ENCODE results near the gene ZDHHC19.

Gene ZDHHC19

DNA sequence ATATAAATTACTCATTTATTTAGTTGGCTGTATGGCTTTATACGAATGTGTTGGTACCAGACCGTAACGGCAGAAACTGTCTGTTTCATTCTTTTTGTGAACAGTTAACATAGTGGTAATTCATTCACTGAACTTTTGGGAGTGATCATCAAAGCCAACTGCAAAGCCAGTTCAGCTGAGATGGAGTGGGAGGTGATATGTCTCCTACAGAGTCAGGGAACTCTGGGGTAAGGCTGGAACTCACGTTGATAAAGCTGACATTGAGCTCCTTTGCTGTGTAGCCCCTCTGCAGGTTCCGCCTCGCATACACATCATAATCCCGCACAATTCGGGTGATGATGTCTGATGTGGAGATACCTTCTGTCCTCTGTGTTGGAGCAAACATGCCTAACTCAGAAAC lies 30.5 kb upstream of the ZDHHC19 start:
- no peak overlapping the region for H4K8ac ChIP-seq (ENCODE audit: low read depth, low read length)
- H2BK5ac ChIP-seq (ENCODE audit: low read length), result no peak overlapping the region
- no peak overlapping the region for H3K18ac ChIP-seq (ENCODE audit: low read length)
- no peak overlapping the region for H3K4ac ChIP-seq (ENCODE audit: low read length)
- no peak overlapping the region for H2AFZ ChIP-seq (ENCODE audit: low read length)
- H4K91ac ChIP-seq (ENCODE audit: low read depth, low read length, poor library complexity), result no peak overlapping the region
- no CpG with 5 or more reads among the region's 8 CpGs for whole genome bisulfite sequencing, 2 donors (ENCODE audit: extremely low coverage in 2 of 2, insufficient read length in 2 of 2, insufficient replicate concordance in 1 of 2)
- H3K9me3 ChIP-seq (replicated peaks in 1 of 2; ENCODE audit: control insufficient read depth in 2 of 2, insufficient read depth in 1 of 2, low read depth in 1 of 2, low read length in 2 of 2), result peaks cover 2 to 4% of the 10 kb centered on the region in 2 donors
- H2BK12ac ChIP-seq (ENCODE audit: low read length), result no peak overlapping the region
- H2BK15ac ChIP-seq (ENCODE audit: low read length), result no peak overlapping the region
- H3K4me3 ChIP-seq (ENCODE audit: low read length in 2 of 2), result no peak overlapping the region
- H3K4me2 ChIP-seq (ENCODE audit: insufficient read depth, low read length, poor library complexity, severe bottlenecking), result no peak overlapping the region
- H3K36me3 ChIP-seq (replicated peaks in 1 of 2; ENCODE audit: control insufficient read depth in 2 of 2, insufficient read depth in 2 of 2, low read length in 2 of 2), result peaks cover 19 to 63% of the 10 kb centered on the region in 2 donors
- H3K14ac ChIP-seq (ENCODE audit: low read length), result no peak overlapping the region
- H3K4me1 ChIP-seq (ENCODE audit: control insufficient read depth in 2 of 2, insufficient read depth in 1 of 2, low read depth in 1 of 2, low read length in 2 of 2), result no peaks in the 10 kb centered on the region
- no peak overlapping the region for H3K23ac ChIP-seq (ENCODE audit: low read depth, low read length, poor library complexity)
- DNase-seq (ENCODE audit: low spot score), result no peak
- no peaks in the 10 kb centered on the region for H3K27me3 ChIP-seq (ENCODE audit: control insufficient read depth in 3 of 3, insufficient read depth in 3 of 3, low read depth in 1 of 3, low read length in 3 of 3)
- H3K79me1 ChIP-seq (ENCODE audit: low read depth, low read length), result no peaks in the 10 kb centered on the region
- no peak overlapping the region for H3K27ac ChIP-seq (replicated peaks; ENCODE audit: low read length)
- H2AK5ac ChIP-seq (ENCODE audit: low read depth, low read length), result no peak overlapping the region
- no peak overlapping the region for H2BK120ac ChIP-seq (ENCODE audit: low read depth, low read length)
- H3K9ac ChIP-seq (ENCODE audit: low read depth, low read length, poor library complexity), result no peak overlapping the region

DNA sequence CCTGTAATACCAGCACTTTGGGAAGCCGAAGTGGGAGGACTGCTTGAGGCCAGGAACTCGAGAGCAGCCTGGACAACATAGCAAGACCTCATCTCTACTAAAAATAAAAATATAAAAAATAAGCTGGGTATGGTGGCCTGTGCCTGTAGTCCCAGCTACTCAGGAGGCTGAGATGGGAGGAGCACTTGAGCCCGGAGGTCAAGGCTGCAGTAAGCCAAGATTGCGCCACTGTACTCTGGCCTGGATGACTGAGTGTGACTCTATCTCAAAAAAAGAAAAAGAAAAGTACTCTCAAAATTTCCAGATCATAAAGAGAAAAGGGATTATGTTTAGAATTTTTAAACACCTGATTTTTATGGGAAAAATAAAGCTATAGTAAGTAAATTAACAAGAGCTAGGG lies 29.2 kb upstream of the ZDHHC19 start:
- Histone ChIP-seq H3K23ac (ENCODE audit: low read depth, low read length, poor library complexity) (no peak overlapping the region), H3K79me1 (ENCODE audit: low read depth, low read length) (no peaks in the 10 kb centered on the region), H3K9me3 (replicated peaks in 1 of 2; ENCODE audit: control insufficient read depth in 2 of 2, insufficient read depth in 1 of 2, low read depth in 1 of 2, low read length in 2 of 2) (peaks cover 0 to 1% of the 10 kb centered on the region in 2 donors), H4K8ac (ENCODE audit: low read depth, low read length) (no peak overlapping the region), H2AK5ac (ENCODE audit: low read depth, low read length) (no peak overlapping the region), H4K91ac (ENCODE audit: low read depth, low read length, poor library complexity) (no peak overlapping the region), H3K18ac (ENCODE audit: low read length) (no peak overlapping the region), H2AFZ (ENCODE audit: low read length) (no peak overlapping the region), H3K4me1 (ENCODE audit: control insufficient read depth in 2 of 2, insufficient read depth in 1 of 2, low read depth in 1 of 2, low read length in 2 of 2) (no peaks in the 10 kb centered on the region), H3K4me2 (ENCODE audit: insufficient read depth, low read length, poor library complexity, severe bottlenecking) (no peak overlapping the region), H3K4ac (ENCODE audit: low read length) (no peak overlapping the region), H3K4me3 (ENCODE audit: low read length in 2 of 2) (no peak overlapping the region), H3K27me3 (ENCODE audit: control insufficient read depth in 3 of 3, insufficient read depth in 3 of 3, low read depth in 1 of 3, low read length in 3 of 3) (no peaks in the 10 kb centered on the region), H2BK120ac (ENCODE audit: low read depth, low read length) (no peak overlapping the region), H3K9ac (ENCODE audit: low read depth, low read length, poor library complexity) (no peak overlapping the region), H3K27ac (replicated peaks; ENCODE audit: low read length) (no peak overlapping the region), H2BK15ac (ENCODE audit: low read length) (no peak overlapping the region), H3K14ac (ENCODE audit: low read length) (no peak overlapping the region), H2BK12ac (ENCODE audit: low read length) (no peak overlapping the region), H3K36me3 (replicated peaks in 1 of 2; ENCODE audit: control insufficient read depth in 2 of 2, insufficient read depth in 2 of 2, low read length in 2 of 2) (peaks cover 19 to 52% of the 10 kb centered on the region in 2 donors), H2BK5ac (ENCODE audit: low read length) (no peak overlapping the region)
- WGBS, 2 donors (ENCODE audit: extremely low coverage in 2 of 2, insufficient read length in 2 of 2, insufficient replicate concordance in 1 of 2), result no CpG with 5 or more reads among the region's 4 CpGs
- no peak for DNase-seq (ENCODE audit: low spot score)

DNA sequence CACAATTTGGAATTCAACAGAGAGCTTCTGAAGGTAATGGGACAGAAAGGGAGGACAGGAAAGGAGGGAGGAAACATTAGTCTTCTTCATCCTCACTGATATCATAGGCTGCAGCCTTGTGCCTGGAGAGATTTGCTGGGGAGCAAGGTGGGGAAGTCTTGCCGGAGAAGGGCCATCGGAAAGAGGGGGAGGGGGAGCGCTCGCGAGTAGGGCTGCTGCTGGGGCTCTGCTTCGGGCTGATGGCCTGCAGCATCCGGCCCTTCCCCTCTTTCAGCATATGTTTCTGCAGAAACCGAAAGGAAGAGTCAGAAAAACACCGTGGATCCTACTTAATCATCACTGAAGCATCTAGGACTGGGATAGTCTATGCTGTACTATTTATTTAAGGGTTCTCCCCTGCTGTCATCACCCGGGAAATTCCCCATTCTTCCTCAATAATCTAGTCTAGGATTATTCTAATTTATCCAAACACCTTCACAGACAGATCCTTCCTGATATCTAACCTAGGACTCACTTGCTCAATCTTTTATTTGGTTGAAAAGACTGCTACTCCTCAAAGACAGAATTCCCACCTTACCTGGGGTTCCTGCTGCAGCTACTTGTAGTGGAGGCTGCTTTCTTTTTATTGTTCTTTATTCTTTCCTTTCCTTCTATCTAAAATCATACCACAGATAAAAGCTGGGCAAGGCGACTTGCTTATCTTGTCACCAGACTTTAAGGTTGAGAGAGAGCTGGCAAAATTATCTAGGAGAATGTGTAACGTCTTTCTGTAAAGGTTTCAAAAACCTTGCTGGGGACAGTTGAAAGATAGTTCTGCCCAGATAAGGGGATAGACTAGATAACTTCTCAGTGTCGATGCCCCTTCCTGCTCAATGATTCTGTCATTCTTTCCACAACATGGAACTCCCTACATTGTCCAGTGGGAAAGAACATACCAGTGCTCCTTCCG lies 27.7 kb upstream of the ZDHHC19 start:
- Histone ChIP-seq H2AFZ (ENCODE audit: low read length) (no peak overlapping the region), H3K36me3 (replicated peaks in 1 of 2; ENCODE audit: control insufficient read depth in 2 of 2, insufficient read depth in 2 of 2, low read length in 2 of 2) (peaks cover 19 to 49% of the 10 kb centered on the region in 2 donors), H3K4me3 (ENCODE audit: low read length in 2 of 2) (no peak overlapping the region), H2BK12ac (ENCODE audit: low read length) (no peak overlapping the region), H2BK15ac (ENCODE audit: low read length) (no peak overlapping the region), H4K8ac (ENCODE audit: low read depth, low read length) (no peak overlapping the region), H3K9ac (ENCODE audit: low read depth, low read length, poor library complexity) (no peak overlapping the region), H2BK5ac (ENCODE audit: low read length) (no peak overlapping the region), H3K4me1 (ENCODE audit: control insufficient read depth in 2 of 2, insufficient read depth in 1 of 2, low read depth in 1 of 2, low read length in 2 of 2) (no peaks in the 10 kb centered on the region), H3K9me3 (replicated peaks in 1 of 2; ENCODE audit: control insufficient read depth in 2 of 2, insufficient read depth in 1 of 2, low read depth in 1 of 2, low read length in 2 of 2) (no peaks in the 10 kb centered on the region), H3K27me3 (ENCODE audit: control insufficient read depth in 3 of 3, insufficient read depth in 3 of 3, low read depth in 1 of 3, low read length in 3 of 3) (no peaks in the 10 kb centered on the region), H3K4ac (ENCODE audit: low read length) (no peak overlapping the region), H2AK5ac (ENCODE audit: low read depth, low read length) (no peak overlapping the region), H3K79me1 (ENCODE audit: low read depth, low read length) (no peaks in the 10 kb centered on the region), H3K14ac (ENCODE audit: low read length) (no peak overlapping the region), H2BK120ac (ENCODE audit: low read depth, low read length) (no peak overlapping the region), H3K27ac (replicated peaks; ENCODE audit: low read length) (no peak overlapping the region), H3K18ac (ENCODE audit: low read length) (no peak overlapping the region), H3K4me2 (ENCODE audit: insufficient read depth, low read length, poor library complexity, severe bottlenecking) (no peak overlapping the region), H3K23ac (ENCODE audit: low read depth, low read length, poor library complexity) (no peak overlapping the region), H4K91ac (ENCODE audit: low read depth, low read length, poor library complexity) (no peak overlapping the region)
- no CpG with 5 or more reads among the region's 14 CpGs for WGBS, 2 donors (ENCODE audit: extremely low coverage in 2 of 2, insufficient read length in 2 of 2, insufficient replicate concordance in 1 of 2)
- no peak for DNase-seq (ENCODE audit: low spot score)

DNA sequence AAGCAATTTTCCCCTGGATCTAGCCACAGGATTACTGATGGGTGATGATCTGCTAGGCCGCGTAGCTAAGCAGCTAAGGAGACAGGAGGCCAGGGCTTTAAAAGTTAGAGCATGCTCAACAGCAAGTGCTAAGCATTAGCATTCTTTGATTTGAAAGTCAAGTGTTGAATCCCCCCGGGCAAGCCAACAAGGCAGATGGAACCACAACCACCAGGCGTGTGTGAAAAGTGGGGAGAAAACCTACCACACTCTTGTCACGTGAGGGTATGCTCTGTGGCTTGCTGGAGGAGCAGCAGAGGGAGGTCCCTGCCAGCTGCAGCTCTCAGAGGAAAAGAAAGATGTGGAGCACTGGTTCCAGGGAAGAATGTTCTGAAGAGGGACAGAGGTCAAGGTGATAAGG lies 26.0 kb upstream of the ZDHHC19 start:
- no peak overlapping the region for H4K8ac ChIP-seq (ENCODE audit: low read depth, low read length)
- H3K23ac ChIP-seq (ENCODE audit: low read depth, low read length, poor library complexity), result no peak overlapping the region
- no peaks in the 10 kb centered on the region for H3K9me3 ChIP-seq (replicated peaks in 1 of 2; ENCODE audit: control insufficient read depth in 2 of 2, insufficient read depth in 1 of 2, low read depth in 1 of 2, low read length in 2 of 2)
- no peak overlapping the region for H4K91ac ChIP-seq (ENCODE audit: low read depth, low read length, poor library complexity)
- H3K4me1 ChIP-seq (ENCODE audit: control insufficient read depth in 2 of 2, insufficient read depth in 1 of 2, low read depth in 1 of 2, low read length in 2 of 2), result no peaks in the 10 kb centered on the region
- no peaks in the 10 kb centered on the region for H3K27me3 ChIP-seq (ENCODE audit: control insufficient read depth in 3 of 3, insufficient read depth in 3 of 3, low read depth in 1 of 3, low read length in 3 of 3)
- no peak overlapping the region for H2BK120ac ChIP-seq (ENCODE audit: low read depth, low read length)
- no peak overlapping the region for H2AK5ac ChIP-seq (ENCODE audit: low read depth, low read length)
- H2BK5ac ChIP-seq (ENCODE audit: low read length), result no peak overlapping the region
- H2AFZ ChIP-seq (ENCODE audit: low read length), result no peak overlapping the region
- H3K4me3 ChIP-seq (ENCODE audit: low read length in 2 of 2), result no peak overlapping the region
- H3K9ac ChIP-seq (ENCODE audit: low read depth, low read length, poor library complexity), result no peak overlapping the region
- H3K4ac ChIP-seq (ENCODE audit: low read length), result no peak overlapping the region
- H3K18ac ChIP-seq (ENCODE audit: low read length), result no peak overlapping the region
- no peak overlapping the region for H2BK12ac ChIP-seq (ENCODE audit: low read length)
- no peak overlapping the region for H3K4me2 ChIP-seq (ENCODE audit: insufficient read depth, low read length, poor library complexity, severe bottlenecking)
- H2BK15ac ChIP-seq (ENCODE audit: low read length), result no peak overlapping the region
- no peak overlapping the region for H3K14ac ChIP-seq (ENCODE audit: low read length)
- no peak overlapping the region for H3K27ac ChIP-seq (replicated peaks; ENCODE audit: low read length)
- no peak for DNase-seq (ENCODE audit: low spot score)
- H3K79me1 ChIP-seq (ENCODE audit: low read depth, low read length), result no peaks in the 10 kb centered on the region
- peaks cover 13 to 43% of the 10 kb centered on the region in 2 donors for H3K36me3 ChIP-seq (replicated peaks in 1 of 2; ENCODE audit: control insufficient read depth in 2 of 2, insufficient read depth in 2 of 2, low read length in 2 of 2)
- WGBS, 2 donors (ENCODE audit: extremely low coverage in 2 of 2, insufficient read length in 2 of 2, insufficient replicate concordance in 1 of 2), result no CpG with 5 or more reads among the region's 5 CpGs

All from neuronal stem cell (in vitro differentiated cells).